ENCODE measurements around the gene STK10.

DNA sequence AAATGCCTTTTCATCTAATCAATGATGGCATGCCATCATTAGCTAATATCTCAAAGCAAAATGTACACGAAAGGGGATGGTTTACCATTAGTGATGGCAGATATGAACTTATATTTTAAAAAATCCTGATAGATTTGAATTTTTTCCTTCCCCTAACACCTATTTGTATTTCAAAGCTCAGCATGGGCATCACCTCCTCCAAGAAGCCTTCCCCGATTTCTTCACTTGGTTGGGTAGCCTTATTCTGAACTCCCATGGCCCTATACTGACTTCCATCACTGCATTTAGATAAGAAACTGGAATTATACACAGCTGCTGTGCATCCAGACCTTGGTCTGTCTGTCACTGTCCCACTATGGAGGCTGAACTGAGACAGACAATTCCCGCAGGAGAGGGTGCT, 132.0 kb downstream of the STK10 start:
- TF ChIP-seq TCF4 (CRISPR knock-in tag; IDR thresholded peaks at IDR 0.05; ENCODE audit: borderline replicate concordance) (no peak), ZNF565 (CRISPR knock-in tag; conservative IDR thresholded peaks at IDR 0.05; ENCODE audit: low read depth) (no peak), ARNTL (CRISPR knock-in tag; IDR thresholded peaks at IDR 0.05; ENCODE audit: borderline replicate concordance, low read depth) (no peak), GLIS3 (CRISPR knock-in tag; IDR thresholded peaks at IDR 0.05) (no peak), CSDC2 (CRISPR knock-in tag; IDR thresholded peaks at IDR 0.05) (no peak), BACH2 (CRISPR knock-in tag; IDR thresholded peaks at IDR 0.05; ENCODE audit: borderline replicate concordance) (no peak)
- TF ChIP-seq, protein P1, sequence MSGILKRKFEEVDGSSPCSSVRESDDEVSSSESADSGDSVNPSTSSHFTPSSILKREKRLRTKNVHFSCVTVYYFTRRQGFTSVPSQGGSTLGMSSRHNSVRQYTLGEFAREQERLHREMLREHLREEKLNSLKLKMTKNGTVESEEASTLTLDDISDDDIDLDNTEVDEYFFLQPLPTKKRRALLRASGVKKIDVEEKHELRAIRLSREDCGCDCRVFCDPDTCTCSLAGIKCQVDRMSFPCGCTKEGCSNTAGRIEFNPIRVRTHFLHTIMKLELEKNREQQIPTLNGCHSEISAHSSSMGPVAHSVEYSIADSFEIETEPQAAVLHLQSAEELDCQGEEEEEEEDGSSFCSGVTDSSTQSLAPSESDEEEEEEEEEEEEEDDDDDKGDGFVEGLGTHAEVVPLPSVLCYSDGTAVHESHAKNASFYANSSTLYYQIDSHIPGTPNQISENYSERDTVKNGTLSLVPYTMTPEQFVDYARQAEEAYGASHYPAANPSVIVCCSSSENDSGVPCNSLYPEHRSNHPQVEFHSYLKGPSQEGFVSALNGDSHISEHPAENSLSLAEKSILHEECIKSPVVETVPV (CRISPR knock-in tag; IDR thresholded peaks at IDR 0.05): no peak
- TF ChIP-seq, protein P2, sequence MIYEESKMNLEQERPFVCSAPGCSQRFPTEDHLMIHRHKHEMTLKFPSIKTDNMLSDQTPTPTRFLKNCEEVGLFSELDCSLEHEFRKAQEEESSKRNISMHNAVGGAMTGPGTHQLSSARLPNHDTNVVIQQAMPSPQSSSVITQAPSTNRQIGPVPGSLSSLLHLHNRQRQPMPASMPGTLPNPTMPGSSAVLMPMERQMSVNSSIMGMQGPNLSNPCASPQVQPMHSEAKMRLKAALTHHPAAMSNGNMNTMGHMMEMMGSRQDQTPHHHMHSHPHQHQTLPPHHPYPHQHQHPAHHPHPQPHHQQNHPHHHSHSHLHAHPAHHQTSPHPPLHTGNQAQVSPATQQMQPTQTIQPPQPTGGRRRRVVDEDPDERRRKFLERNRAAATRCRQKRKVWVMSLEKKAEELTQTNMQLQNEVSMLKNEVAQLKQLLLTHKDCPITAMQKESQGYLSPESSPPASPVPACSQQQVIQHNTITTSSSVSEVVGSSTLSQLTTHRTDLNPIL (CRISPR knock-in tag; IDR thresholded peaks at IDR 0.05; ENCODE audit: low read depth): no peak
- TF ChIP-seq, protein P3, sequence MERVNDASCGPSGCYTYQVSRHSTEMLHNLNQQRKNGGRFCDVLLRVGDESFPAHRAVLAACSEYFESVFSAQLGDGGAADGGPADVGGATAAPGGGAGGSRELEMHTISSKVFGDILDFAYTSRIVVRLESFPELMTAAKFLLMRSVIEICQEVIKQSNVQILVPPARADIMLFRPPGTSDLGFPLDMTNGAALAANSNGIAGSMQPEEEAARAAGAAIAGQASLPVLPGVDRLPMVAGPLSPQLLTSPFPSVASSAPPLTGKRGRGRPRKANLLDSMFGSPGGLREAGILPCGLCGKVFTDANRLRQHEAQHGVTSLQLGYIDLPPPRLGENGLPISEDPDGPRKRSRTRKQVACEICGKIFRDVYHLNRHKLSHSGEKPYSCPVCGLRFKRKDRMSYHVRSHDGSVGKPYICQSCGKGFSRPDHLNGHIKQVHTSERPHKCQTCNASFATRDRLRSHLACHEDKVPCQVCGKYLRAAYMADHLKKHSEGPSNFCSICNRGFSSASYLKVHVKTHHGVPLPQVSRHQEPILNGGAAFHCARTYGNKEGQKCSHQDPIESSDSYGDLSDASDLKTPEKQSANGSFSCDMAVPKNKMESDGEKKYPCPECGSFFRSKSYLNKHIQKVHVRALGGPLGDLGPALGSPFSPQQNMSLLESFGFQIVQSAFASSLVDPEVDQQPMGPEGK (CRISPR knock-in tag; IDR thresholded peaks at IDR 0.05; ENCODE audit: borderline replicate concordance): no peak
